C4-2B (cell line): ENCODE measurements around the gene KCNJ18.
"Not testable (repeated sequence)": the region's sequence is repeated elsewhere in the genome, so short reads cannot be mapped to it uniquely, and the experiment has no call there.

Source experiments
- H3K27ac ChIP-seq: fragments of 450-650 bp; 2 replicates; pipeline ENCODE4 v1.5.1; 2017
- ZFX ChIP-seq: fragments of 450-650 bp; IDR thresholded peaks from 2 replicates; pipeline ENCODE4 v1.6.1; 2017
- TF ChIP-seq, protein P1 (sequence below): fragments of 450-650 bp; conservative IDR thresholded peaks from 2 replicates; pipeline ENCODE4 v1.5.1; 2017; ENCODE audit warnings: mild to moderate bottlenecking

The KCNJ18 gene

DNA sequence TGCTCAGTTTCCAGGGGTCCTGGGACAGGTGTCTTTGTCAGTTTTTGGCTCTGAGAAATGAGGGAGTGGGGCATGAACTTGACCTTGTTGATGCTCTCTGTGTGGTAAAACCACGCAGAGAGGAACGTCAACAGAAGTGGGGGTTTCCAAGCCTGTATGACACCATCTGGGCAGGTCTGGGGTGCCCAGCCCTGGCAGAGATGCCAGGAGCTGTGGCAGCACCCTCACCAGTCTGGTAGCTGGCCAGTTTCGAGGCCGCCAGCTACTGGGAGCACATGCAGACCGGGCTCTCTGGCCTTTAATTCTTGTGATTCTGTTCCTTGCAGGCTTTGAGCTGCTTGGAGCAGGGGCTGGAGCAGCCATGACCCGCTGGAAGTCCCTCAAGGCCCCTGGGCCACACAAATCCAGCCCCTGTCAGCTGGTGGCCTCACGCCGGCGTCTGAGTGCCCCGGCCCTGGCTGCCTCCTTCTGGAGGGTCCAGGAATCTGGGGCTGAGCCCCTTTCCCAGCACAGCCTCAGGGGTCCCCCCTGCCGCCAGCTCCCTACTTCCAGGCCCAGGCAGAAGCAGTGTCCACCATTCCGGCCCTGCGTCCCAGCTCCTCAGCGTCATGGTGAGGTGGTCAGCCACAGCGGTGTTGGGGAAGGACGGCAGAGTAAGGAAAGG lies 7.4 kb downstream of the KCNJ18 start:
- H3K27ac ChIP-seq, result not testable (repeated sequence)

DNA sequence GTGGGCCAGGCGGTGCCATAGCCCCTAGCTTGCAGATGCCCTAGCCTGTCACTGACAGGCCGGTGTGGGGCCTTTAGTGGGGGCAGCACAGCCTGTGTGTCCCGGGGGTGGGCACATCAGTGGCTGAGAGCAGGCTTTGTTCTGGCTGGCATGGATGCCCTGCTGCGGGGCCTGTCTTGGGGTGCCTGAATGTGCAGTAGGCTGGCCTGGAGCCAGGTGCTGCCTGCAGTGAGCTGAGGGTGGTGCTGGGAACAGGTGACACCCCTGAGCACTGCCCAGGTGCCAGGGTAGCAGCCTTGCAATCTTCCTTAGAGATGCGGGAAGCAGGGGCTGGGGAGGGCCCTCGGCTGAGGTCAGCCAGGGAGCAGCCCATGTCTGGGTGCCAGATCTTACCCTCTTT lies 8.8 kb downstream of the KCNJ18 start:
- not testable (repeated sequence) for H3K27ac ChIP-seq

DNA sequence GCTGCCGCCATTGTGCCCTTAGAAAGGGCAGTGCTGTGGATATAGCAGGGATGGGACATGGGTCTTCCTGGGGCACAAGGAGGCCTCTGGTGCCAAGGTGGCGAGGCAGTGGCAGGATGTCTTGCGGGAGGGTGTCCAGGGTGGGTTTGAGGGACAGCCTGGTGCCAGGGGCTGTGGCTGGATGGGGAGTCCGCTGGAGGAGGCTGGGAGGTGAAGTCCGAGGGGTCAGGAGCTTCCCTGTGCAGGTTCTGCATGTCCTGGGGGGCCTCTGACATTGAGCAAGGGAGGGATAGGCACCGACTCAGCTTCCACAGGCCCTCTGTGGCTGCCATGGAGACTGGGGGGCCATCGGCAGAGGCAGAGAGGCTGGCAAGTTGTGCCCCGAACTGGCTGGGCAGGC lies 9.7 kb downstream of the KCNJ18 start:
- not testable (repeated sequence) for H3K27ac ChIP-seq

DNA sequence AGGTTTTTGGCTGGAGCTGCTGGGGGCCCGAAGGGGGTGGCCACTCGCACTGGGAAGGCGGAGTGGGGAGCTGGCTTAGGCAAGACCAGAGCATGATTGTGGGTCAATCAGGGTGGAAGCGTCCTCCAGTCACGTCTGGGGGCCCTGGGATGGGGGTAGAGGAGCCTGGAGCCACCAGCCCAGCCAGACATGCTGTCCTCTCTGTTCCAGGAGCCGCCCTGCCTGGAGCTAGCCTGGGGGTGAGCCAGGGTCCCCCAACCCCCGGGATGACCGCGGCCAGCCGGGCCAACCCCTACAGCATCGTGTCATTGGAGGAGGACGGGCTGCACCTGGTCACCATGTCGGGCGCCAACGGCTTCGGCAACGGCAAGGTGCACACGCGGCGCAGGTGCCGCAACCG lies 10.2 kb downstream of the KCNJ18 start:
- H3K27ac ChIP-seq, result not testable (repeated sequence)

DNA sequence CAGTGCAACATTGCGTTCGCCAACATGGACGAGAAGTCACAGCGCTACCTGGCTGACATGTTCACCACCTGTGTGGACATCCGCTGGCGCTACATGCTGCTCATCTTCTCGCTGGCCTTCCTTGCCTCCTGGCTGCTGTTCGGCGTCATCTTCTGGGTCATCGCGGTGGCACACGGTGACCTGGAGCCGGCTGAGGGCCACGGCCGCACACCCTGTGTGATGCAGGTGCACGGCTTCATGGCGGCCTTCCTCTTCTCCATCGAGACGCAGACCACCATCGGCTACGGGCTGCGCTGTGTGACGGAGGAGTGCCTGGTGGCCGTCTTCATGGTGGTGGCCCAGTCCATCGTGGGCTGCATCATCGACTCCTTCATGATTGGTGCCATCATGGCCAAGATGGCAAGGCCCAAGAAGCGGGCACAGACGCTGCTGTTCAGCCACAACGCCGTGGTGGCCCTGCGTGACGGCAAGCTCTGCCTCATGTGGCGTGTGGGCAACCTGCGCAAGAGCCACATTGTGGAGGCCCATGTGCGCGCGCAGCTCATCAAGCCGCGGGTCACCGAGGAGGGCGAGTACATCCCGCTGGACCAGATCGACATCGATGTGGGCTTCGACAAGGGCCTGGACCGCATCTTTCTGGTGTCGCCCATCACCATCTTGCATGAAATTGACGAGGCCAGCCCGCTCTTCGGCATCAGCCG lies 10.8 kb downstream of the KCNJ18 start:
- H3K27ac ChIP-seq, result not testable (repeated sequence)

DNA sequence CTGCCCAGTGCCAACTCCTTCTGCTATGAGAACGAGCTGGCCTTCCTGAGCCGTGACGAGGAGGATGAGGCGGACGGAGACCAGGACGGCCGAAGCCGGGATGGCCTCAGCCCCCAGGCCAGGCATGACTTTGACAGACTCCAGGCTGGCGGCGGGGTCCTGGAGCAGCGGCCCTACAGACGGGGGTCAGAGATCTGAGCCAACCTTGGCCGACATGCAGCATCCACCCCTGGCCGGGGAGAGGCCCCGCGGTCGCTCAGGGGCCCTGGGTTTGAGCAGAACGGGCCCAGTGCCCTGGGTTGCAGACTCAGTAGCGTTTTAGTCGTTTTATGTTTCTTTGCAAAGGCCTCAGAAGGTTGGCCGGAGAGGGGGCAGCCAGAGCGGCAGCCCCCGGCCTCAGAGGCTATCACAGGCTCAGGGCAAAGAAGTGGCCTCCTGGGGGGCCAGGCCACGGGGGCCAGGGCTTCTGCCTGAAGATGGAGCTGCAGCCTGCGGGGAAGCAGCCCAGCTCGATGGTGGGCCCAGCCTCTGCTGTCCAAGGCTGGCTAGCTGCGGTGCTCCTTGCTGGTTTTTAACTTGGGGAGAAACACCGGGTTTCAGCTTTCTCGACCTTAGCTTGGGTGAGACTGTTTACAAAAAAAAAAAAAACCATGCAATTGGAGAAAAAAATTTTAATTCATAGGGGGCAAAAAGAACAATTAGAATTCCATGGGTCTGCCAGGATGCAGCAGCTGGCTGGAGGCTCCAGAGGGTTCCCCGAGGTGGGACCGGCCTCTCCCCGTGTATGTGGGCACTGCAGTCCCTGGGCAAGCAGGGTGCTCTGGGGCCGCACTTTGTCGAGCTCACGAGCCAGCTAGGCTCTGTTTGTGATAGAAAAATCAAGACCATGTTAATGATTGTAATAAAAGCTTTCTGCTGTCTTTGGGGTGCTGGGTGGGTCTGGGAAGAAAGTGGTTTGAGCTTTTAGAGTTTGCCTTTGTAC lies 11.9 kb downstream of the KCNJ18 start:
- H3K27ac ChIP-seq, result not testable (repeated sequence)

DNA sequence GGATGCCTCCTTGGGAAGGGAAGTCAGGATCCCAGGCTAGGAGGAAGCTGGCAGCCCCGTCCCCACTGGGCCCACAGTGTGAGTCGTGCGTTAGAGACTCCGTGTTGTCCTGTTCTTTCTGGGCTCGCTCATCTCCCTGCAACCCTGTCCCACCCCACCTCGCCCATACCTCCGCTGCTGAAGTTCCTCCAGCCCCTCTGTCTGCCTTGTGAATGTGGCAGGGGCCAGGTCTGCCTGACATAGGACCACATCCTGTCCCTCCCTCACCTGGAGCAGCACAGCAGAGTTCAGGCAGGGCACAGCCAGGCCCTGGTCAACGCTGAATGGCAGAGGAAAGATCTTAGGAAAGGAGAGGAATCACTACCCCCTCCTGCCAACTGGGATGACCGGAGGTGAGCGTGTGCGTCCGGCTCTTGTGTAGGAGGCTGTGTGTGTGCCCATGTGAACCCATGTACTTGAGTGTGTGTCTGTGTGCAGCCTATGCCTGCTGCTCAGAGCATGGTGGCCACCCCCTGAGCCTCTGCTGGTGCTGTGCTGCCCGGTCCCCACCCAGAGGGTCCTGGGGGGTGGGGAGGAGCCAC lies 12.8 kb downstream of the KCNJ18 start:
- no peak overlapping the region for H3K27ac ChIP-seq
- TF ChIP-seq, protein P1, sequence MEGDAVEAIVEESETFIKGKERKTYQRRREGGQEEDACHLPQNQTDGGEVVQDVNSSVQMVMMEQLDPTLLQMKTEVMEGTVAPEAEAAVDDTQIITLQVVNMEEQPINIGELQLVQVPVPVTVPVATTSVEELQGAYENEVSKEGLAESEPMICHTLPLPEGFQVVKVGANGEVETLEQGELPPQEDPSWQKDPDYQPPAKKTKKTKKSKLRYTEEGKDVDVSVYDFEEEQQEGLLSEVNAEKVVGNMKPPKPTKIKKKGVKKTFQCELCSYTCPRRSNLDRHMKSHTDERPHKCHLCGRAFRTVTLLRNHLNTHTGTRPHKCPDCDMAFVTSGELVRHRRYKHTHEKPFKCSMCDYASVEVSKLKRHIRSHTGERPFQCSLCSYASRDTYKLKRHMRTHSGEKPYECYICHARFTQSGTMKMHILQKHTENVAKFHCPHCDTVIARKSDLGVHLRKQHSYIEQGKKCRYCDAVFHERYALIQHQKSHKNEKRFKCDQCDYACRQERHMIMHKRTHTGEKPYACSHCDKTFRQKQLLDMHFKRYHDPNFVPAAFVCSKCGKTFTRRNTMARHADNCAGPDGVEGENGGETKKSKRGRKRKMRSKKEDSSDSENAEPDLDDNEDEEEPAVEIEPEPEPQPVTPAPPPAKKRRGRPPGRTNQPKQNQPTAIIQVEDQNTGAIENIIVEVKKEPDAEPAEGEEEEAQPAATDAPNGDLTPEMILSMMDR, result no peak
- no peak for TF ChIP-seq ZFX

DNA sequence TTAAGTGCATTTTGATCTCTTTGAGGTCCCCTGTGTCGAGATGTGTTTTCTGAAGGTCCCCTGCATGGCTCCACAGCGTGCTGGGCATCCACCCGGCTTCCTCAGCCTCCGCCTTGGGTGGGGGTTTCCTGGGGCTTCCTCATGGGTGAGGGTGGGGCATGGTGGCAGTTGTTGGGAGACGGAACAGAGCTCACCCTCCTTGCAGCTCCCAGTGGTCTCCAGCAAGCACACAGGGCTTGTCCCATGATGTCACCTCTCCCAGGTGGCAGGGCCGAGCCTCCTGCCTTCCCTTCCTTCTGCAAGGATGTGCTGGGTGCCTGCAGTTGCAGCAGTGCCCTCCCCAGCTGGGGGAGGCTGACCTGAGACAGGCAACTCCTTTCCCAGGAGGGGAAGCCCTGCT lies 13.4 kb downstream of the KCNJ18 start:
- not testable (repeated sequence) for H3K27ac ChIP-seq

DNA sequence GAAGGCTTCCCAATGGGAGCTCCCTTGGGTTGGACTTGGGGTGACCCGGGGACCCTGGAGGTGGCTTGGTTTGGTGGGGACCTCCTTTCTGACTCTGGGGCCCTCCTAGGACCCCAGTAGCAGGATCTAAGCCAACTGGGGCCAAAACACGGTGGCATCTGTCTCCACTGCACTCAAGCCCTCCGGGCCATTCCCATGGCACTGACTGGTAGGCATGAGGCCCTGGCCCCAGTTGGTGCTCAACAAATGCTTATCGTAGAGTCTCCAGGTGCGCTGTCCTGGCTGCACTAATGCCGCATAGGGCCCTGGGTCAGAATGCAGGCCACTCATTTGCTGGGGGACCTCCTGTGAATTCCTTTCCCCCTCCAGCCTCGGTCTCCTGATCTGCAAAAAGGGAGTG lies 14.2 kb downstream of the KCNJ18 start:
- not testable (repeated sequence) for H3K27ac ChIP-seq

DNA sequence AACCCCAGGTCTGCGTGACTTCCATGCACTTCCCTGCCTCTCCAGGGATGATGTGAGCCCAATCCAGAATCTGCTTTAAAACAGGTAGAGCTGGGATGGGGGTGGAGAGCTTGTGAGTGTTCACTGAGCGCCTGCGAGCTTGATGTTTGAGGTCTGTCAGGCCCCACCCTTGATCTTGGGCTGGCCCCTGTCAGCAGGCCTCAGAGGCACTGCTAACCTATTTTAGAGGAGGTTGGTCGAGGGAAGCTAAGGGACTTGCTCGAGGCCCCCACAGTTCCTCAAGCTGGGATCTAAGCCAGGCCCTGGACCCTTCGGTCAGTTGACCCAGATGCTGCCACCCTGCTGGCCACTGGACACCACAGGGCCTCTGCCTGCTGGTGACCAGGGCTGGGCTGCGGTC lies 14.8 kb downstream of the KCNJ18 start:
- not testable (repeated sequence) for H3K27ac ChIP-seq

DNA sequence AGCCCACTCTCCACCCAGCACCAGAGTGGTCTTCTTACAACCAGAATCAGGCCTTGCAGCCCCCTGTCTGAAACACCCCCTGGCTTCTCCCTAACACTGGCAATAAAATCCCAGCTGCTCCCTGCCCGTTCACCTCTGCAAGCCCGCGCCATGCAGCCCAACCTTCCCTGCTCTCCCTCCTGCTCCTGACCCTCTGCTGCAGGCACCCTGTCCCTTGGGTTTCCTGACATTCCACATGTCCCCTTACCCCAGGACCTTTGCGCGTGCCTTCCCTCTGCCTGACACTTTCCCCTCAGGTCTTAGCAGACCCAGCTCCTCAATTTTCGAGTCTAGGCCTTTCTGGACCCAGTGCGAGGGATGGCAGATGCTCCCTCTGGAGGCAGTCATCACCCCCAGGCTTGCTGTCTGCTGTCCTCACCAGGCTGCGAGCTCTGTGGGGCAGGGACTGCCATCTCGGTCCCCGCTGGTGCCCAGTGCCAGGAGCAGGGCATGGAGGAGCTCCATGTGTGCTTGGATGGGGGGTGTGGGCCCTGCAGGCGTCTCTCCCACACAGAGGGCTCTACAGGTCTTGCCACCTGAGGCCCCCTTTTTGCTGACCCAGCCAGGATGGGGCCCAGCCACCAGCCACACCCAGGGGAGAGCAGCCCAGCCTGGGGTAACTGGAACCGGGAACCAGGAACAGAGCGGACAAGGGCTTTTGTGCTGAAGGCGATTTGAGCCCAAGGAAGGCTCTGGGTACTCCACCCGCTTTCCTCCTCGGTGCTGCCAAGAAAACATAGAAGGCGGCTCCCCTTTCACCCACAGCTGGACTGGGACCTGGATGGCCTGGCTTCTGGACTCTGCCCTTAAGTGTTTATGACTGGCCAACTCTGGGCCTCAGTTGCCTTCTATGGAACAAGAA lies 15.6 kb downstream of the KCNJ18 start:
- not testable (repeated sequence) for H3K27ac ChIP-seq

DNA sequence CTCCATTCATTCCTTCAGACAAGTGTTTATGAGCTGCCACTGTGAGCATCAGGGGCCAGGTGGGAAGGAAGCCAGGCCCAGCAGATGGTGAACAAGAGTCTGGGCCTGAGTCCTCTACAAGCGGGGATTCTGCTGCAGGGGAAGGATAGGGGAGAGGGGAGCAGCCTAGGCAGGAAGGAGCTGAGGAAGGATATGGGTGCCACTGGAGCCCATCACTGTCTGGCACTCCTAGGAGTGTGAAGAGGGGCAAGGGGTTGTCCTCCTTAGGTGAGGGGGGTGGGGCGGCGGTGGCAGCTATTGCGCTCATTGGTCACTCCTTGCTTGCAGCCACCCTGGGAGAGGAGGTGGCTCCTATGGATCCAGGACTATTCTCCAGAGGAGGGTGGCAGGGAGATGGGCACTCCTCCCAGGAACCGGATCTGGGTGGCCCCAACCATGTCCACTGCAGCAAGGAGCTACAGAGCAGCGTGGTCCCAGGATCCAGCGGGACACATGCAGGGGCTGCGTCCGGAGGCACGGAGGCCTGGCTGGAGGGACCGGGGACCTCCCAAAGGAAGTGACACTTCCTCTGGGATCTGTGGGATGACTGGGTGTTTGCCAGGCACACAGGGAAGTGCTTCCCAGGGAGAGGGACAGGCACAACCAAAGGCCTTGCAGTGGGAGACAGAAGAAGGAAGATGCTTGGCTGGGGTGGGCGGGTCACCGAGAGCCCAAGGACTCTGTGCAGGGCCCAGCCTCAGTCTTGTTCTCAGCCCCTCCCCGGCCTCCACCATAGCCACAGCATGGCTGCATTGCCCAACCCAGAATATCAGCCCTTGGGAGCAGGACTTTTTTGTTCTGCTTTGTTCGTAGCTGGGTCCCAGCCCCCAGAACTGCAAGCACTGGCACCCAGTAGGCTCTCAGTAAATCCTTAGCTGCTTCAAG lies 16.6 kb downstream of the KCNJ18 start:
- not testable (repeated sequence) for H3K27ac ChIP-seq

DNA sequence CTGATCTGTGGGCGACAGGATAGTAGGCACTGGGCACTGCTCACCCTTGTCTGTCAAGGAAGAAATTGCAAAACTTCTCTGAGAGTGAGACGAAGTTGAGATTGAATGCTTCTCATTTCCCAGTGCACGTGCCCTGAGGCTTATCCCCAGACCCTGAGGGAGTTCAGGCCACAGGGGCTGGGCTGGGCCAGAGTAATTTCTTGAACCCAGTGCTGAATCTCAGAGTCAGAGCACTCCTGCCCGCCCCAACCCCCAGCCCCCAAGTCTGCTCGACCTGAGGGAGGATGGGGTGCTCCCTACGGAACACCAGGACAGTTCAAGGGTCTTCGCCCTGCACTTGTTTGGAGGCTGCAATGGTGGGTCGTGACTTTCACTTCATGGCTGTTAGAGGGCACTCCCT lies 17.7 kb downstream of the KCNJ18 start:
- H3K27ac ChIP-seq, result not testable (repeated sequence)

DNA sequence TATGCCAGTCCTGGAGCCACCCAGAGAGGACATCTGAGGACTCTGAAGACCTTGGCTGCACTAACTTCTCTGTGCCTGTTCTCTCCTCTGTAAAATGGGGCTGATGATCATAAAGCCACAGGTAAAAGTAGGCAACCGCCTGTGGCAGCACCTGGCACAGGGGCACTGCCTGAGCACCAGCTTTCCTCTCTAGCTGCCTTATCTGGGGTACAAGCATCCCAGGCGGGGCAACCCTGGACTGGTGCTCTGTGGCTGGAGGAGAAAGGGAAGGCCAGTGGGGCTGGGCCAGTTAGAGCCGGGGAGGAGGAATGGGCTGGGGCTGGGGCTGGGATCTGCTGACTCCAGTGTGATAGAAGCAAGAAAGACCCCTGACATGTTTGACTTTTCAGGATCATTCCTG lies 18.2 kb downstream of the KCNJ18 start:
- not testable (repeated sequence) for H3K27ac ChIP-seq
